Activated gamma-delta T cell (primary cell): ENCODE results near the gene DAGLA.

ENCODE experiments used
- DNase-seq: peaks from one replicate; lab custom pipeline; 2025; lab: John Stamatoyannopoulos, UW

The DAGLA gene

GRCh38 chr11:61746442-61747191 lies 66.4 kb downstream of the DAGLA start:
- no peak for DNase-seq

- no peak for DNase-seq
These were observed 67.2 kb downstream of the DAGLA start for GRCh38 chr11:61747192-61747966.

GRCh38 chr11:61747967-61748285 lies 67.7 kb downstream of the DAGLA start:
- no peak for DNase-seq

- no peak for DNase-seq
These were observed 69.5 kb downstream of the DAGLA start for GRCh38 chr11:61749591-61750217.

- DNase-seq, result no peak
These were observed 70.6 kb downstream of the DAGLA start for GRCh38 chr11:61750631-61751273.

- no peak for DNase-seq
These were observed 71.2 kb downstream of the DAGLA start for GRCh38 chr11:61751384-61751783.

- peak; percentile 57 for DNase-seq
These were observed 72.1 kb downstream of the DAGLA start, which contains the start of gene MYRF for GRCh38 chr11:61752117-61752924. Gene MYRF (plus strand): TSS chr11:61752636. CDS start chr11:61752745, 109 bp downstream.

GRCh38 chr11:61752925-61753521 lies 72.8 kb downstream of the DAGLA start:
- DNase-seq, result no peak

GRCh38 chr11:61753672-61754071 lies 73.5 kb downstream of the DAGLA start:
- DNase-seq, result no peak

- DNase-seq, result no peak
These were observed 74.6 kb downstream of the DAGLA start for GRCh38 chr11:61754534-61755482.

GRCh38 chr11:61756147-61756451 lies 75.9 kb downstream of the DAGLA start:
- DNase-seq, result no peak

GRCh38 chr11:61756452-61757212 lies 76.4 kb downstream of the DAGLA start:
- DNase-seq, result no peak

GRCh38 chr11:61757213-61757862 lies 77.1 kb downstream of the DAGLA start:
- DNase-seq, result no peak

- no peak for DNase-seq
These were observed 80.8 kb downstream of the DAGLA start for GRCh38 chr11:61760946-61761345.

- DNase-seq, result no peak
These were observed 81.4 kb downstream of the DAGLA start for GRCh38 chr11:61761440-61762222.

- DNase-seq, result no peak
These were observed 82.0 kb downstream of the DAGLA start for GRCh38 chr11:61762223-61762615.

- no peak for DNase-seq
These were observed 82.6 kb downstream of the DAGLA start for GRCh38 chr11:61762798-61763197.
